ENCODE data around the gene PRKCH.

GRCh38 chr14:61458766-61459165, 137.4 kb downstream of the PRKCH start:
- TF ChIP-seq, protein P1, sequence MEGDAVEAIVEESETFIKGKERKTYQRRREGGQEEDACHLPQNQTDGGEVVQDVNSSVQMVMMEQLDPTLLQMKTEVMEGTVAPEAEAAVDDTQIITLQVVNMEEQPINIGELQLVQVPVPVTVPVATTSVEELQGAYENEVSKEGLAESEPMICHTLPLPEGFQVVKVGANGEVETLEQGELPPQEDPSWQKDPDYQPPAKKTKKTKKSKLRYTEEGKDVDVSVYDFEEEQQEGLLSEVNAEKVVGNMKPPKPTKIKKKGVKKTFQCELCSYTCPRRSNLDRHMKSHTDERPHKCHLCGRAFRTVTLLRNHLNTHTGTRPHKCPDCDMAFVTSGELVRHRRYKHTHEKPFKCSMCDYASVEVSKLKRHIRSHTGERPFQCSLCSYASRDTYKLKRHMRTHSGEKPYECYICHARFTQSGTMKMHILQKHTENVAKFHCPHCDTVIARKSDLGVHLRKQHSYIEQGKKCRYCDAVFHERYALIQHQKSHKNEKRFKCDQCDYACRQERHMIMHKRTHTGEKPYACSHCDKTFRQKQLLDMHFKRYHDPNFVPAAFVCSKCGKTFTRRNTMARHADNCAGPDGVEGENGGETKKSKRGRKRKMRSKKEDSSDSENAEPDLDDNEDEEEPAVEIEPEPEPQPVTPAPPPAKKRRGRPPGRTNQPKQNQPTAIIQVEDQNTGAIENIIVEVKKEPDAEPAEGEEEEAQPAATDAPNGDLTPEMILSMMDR (IDR thresholded peaks at IDR 0.05), result no peak
- no peak for TF ChIP-seq POLR2A (IDR thresholded peaks at IDR 0.05)
